SH-SY5Y (cell line): ENCODE results near the gene GPATCH8.

ENCODE experiments used
- GATA2 ChIP-seq: IDR thresholded peaks from 2 replicates; pipeline ENCODE4 v1.6.1; 2011; ENCODE audit warnings: mild to moderate bottlenecking, low read depth, low read length
- GATA3 ChIP-seq: IDR thresholded peaks from 2 replicates; pipeline ENCODE4 v1.6.1; 2011; ENCODE audit warnings: low read depth, mild to moderate bottlenecking, low read length, moderate library complexity

- TF ChIP-seq GATA2 (no peak), GATA3 (no peak)
Observed at GRCh38 chr17:44379887-44380286, 123.3 kb downstream of the GPATCH8 start.
